Measurements from ENCODE around the gene REST.
"Not testable (repeated sequence)": the region's sequence is repeated elsewhere in the genome, so short reads cannot be mapped to it uniquely, and the experiment has no call there.

DNA sequence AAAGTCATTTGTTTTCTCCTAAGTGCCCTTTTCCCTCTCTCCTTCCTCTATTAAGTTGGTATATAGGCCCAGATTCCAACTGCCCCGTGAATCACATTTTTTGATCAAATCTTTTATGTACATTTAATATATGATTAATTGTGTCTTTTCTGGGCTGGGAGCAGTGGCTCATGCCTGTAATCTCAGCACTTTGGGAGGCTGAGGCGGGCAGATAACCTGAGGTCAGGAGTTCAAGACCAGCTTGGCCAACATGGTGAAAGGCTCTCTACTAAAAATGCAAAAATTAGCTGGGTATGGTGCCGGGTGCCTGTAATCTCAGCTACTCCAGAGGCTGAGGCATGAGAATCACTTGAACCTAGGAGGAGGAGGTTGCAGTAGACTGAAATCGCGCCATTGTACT, 7.5 kb upstream of the REST start:
- TF ChIP-seq, protein P1, sequence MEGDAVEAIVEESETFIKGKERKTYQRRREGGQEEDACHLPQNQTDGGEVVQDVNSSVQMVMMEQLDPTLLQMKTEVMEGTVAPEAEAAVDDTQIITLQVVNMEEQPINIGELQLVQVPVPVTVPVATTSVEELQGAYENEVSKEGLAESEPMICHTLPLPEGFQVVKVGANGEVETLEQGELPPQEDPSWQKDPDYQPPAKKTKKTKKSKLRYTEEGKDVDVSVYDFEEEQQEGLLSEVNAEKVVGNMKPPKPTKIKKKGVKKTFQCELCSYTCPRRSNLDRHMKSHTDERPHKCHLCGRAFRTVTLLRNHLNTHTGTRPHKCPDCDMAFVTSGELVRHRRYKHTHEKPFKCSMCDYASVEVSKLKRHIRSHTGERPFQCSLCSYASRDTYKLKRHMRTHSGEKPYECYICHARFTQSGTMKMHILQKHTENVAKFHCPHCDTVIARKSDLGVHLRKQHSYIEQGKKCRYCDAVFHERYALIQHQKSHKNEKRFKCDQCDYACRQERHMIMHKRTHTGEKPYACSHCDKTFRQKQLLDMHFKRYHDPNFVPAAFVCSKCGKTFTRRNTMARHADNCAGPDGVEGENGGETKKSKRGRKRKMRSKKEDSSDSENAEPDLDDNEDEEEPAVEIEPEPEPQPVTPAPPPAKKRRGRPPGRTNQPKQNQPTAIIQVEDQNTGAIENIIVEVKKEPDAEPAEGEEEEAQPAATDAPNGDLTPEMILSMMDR (conservative IDR thresholded peaks at IDR 0.05 in 1 of 2, IDR thresholded peaks at IDR 0.05 in 1 of 2; ENCODE audit: low read depth in 1 of 2, low read length in 2 of 2): not testable (repeated sequence)
- not testable (repeated sequence) for TF ChIP-seq EZH2 (IDR thresholded peaks at IDR 0.05; ENCODE audit: low read length, missing control alignments)

Data from fibroblast of lung (primary cell).